CD4-positive, alpha-beta T cell (primary cell): ENCODE data around the gene ASZ1. TPM values are rescaled to one million over a fixed set of nuclear protein-coding genes. Genes with fewer than 3 reads are reported as not detected.

Experiments
- ATAC-seq: fragments of 200-7000 bp; cut with Tn5 transposase; one replicate; pipeline ENCODE4 v1.10.0; 2022; ENCODE audit warnings: mild to moderate bottlenecking; ENCODE audit not compliant: poor library complexity
- CTCF ChIA-PET: fragments of 350-600 bp; sonication (Branson Sonifier 250); formaldehyde crosslinking; loops from one replicate; lab custom pipeline; 2021; ENCODE audit warnings: antibody characterized with exemption, inconsistent platforms; lab: Charles Lee
- POLR2A ChIA-PET: fragments of 350-600 bp; sonication (Branson Sonifier 250); formaldehyde crosslinking; loops from one replicate; lab custom pipeline; 2021; ENCODE audit warnings: antibody characterized with exemption, inconsistent platforms; lab: Charles Lee
- DNase-seq, 14 experiments: peaks; one replicate each; pipeline ENCODE4 v3.0.0-alpha.2; 2013 to 2020; ENCODE audit warnings: mixed read lengths in 2 of 14
- H3K27ac ChIP-seq, 2 donors: one replicate each; pipeline versions ENCODE4 v1.5.1 to v1.7.0; 2013; ENCODE audit warnings: low read length in 2 of 2, low read depth in 1 of 2, mild to moderate bottlenecking in 1 of 2
- H3K27me3 ChIP-seq, 2 experiments: 1 replicate in 1 of 2; 2 replicates in 1 of 2; pipeline versions ENCODE4 v1.6.1 to v1.7.0; 2013; ENCODE audit warnings: low read length in 2 of 2, control low read depth in 1 of 2, mild to moderate bottlenecking in 1 of 2, moderate library complexity in 1 of 2; ENCODE audit not compliant: insufficient read depth in 2 of 2, control insufficient read depth in 1 of 2
- H3K36me3 ChIP-seq: one replicate; pipeline ENCODE4 v1.6.1; 2013; ENCODE audit warnings: low read length, control low read depth; ENCODE audit not compliant: insufficient read depth
- H3K4me1 ChIP-seq: one replicate; pipeline ENCODE4 v1.6.1; 2013; ENCODE audit warnings: low read length, control low read depth; ENCODE audit not compliant: insufficient read depth
- H3K4me3 ChIP-seq: one replicate; pipeline ENCODE4 v1.5.1; 2013; ENCODE audit warnings: mild to moderate bottlenecking, low read length, moderate library complexity
- H3K9me3 ChIP-seq, 2 experiments: 1 replicate in 1 of 2; 2 replicates in 1 of 2; pipeline versions ENCODE4 v1.6.1 to v1.7.0; 2013; ENCODE audit warnings: low read length in 2 of 2, mild to moderate bottlenecking in 2 of 2, control low read depth in 1 of 2, moderate library complexity in 1 of 2; ENCODE audit not compliant: control insufficient read depth in 1 of 2, insufficient read depth in 1 of 2
- H3K27ac Mint-ChIP-seq: one replicate; pipeline ENCODE4 v1.8.0; 2020; ENCODE audit warnings: mixed read lengths
- H3K27me3 Mint-ChIP-seq: one replicate; pipeline ENCODE4 v1.8.0; 2021; ENCODE audit warnings: mixed read lengths
- H3K36me3 Mint-ChIP-seq: one replicate; pipeline ENCODE4 v1.8.0; 2021; ENCODE audit warnings: low read depth, mixed read lengths
- H3K4me1 Mint-ChIP-seq: one replicate; pipeline ENCODE4 v1.8.0; 2021; ENCODE audit warnings: low read depth, mixed read lengths
- H3K4me3 Mint-ChIP-seq: one replicate; pipeline ENCODE4 v1.8.0; 2020; ENCODE audit warnings: mild to moderate bottlenecking, mixed read lengths
- H3K9me3 Mint-ChIP-seq: one replicate; pipeline ENCODE4 v1.8.0; 2020; ENCODE audit warnings: mixed read lengths
- CTCF ChIP-seq: fragments of 200-600 bp; IDR thresholded peaks from one replicate; pipeline ENCODE4 v1.8.0; 2022; ENCODE audit warnings: antibody characterized with exemption, mild to moderate bottlenecking
- intact Hi-C, 2 experiments: fragments of 100-400 bp; cut with DNase I in 1 of 2; cut with micrococcal nuclease in 1 of 2; formaldehyde crosslinking; loops; one replicate each; pipeline versions ENCODE4 v1.15.1 to v1.9.0; 2023 to 2025; cut with DNase I, micrococcal nuclease
- total RNA-seq, 174 experiments: library from RNA in 2 of 174; stranded (reverse) in 2 of 174; gene quantifications; one replicate each; pipeline ENCODE4 v1.2.3 and lab custom pipeline; 2021 to 2026

Gene ASZ1
- total RNA-seq, 2 experiments from 2014 or later, result not detected

- no peak for TF ChIP-seq CTCF
- POLR2A ChIA-PET, result no interaction called here
- H3K4me3 Mint-ChIP-seq, result no peak overlapping the region
Observed at GRCh38 chr7:117333168-117333567, 94.1 kb downstream of the ASZ1 start.

GRCh38 chr7:117332031-117332430 lies 95.3 kb downstream of the ASZ1 start:
- H3K9me3 Mint-ChIP-seq, result no peaks in the 10 kb centered on the region
- Histone ChIP-seq H3K4me1 (no peaks in the 10 kb centered on the region), H3K4me3 (no peak overlapping the region), H3K9me3 (no peaks in the 10 kb centered on the region), H3K27me3 (no peaks in the 10 kb centered on the region), H3K36me3 (no peaks in the 10 kb centered on the region), H3K27ac (no peak overlapping the region)
- TF ChIP-seq CTCF, result no peak
- H3K4me3 Mint-ChIP-seq, result no peak overlapping the region
- CTCF ChIA-PET, result no interaction called here
- no peaks in the 10 kb centered on the region for H3K36me3 Mint-ChIP-seq
- no peak for ATAC-seq
- POLR2A ChIA-PET, result no interaction called here
- intact Hi-C loops, result no loop called here
- no peak for DNase-seq
- H3K27ac Mint-ChIP-seq, result no peak overlapping the region
- no peaks in the 10 kb centered on the region for H3K4me1 Mint-ChIP-seq
- peaks cover 7% of the 10 kb centered on the region for H3K27me3 Mint-ChIP-seq

More at GRCh38 chr7:117333168-117333567, 94.1 kb downstream of the ASZ1 start:
- CTCF ChIA-PET, result no interaction called here
- H3K4me1 ChIP-seq, result no peaks in the 10 kb centered on the region
- Mint-ChIP-seq H3K9me3 (no peaks in the 10 kb centered on the region), H3K36me3 (no peaks in the 10 kb centered on the region), H3K27ac (no peak overlapping the region), H3K4me1 (no peaks in the 10 kb centered on the region), H3K27me3 (no peaks in the 10 kb centered on the region)
- no peak overlapping the region for H3K27ac ChIP-seq
- no peak overlapping the region for H3K4me3 ChIP-seq
- no peaks in the 10 kb centered on the region for H3K36me3 ChIP-seq
- intact Hi-C loops, result no loop called here
- H3K27me3 ChIP-seq, result no peaks in the 10 kb centered on the region
- no peaks in the 10 kb centered on the region for H3K9me3 ChIP-seq
- ATAC-seq (no peak), DNase-seq (no peak)

- Mint-ChIP-seq H3K9me3 (no peaks in the 10 kb centered on the region), H3K36me3 (no peaks in the 10 kb centered on the region), H3K4me1 (no peaks in the 10 kb centered on the region), H3K27ac (no peak overlapping the region), H3K4me3 (no peak overlapping the region), H3K27me3 (peaks cover 58% of the 10 kb centered on the region)
- no peak for TF ChIP-seq CTCF
- peaks cover 31 to 53% of the 10 kb centered on the region in 2 experiments for H3K27me3 ChIP-seq
- ATAC-seq (no peak), DNase-seq (no peak)
- H3K9me3 ChIP-seq, result peaks cover 0 to 22% of the 10 kb centered on the region in 2 experiments
- intact Hi-C loops, result no loop called here
- POLR2A ChIA-PET, result no interaction called here
- CTCF ChIA-PET, result no interaction called here
- no peaks in the 10 kb centered on the region for H3K36me3 ChIP-seq
- no peaks in the 10 kb centered on the region for H3K4me1 ChIP-seq
- no peak overlapping the region for H3K27ac ChIP-seq
- H3K4me3 ChIP-seq, result no peak overlapping the region
Observed at GRCh38 chr7:117325836-117326235, 101.5 kb downstream of the ASZ1 start.
